A673 (cell line): Measurements from ENCODE around the gene VAMP2.

Source experiments
- CTCF ChIP-seq: fragments of 300-800, 200-600 bp; sonication (generic); conservative IDR thresholded peaks from 2 replicates; pipeline ENCODE4 v1.5.1; 2017; ENCODE audit warnings: low read depth, mild to moderate bottlenecking, antibody characterized with exemption, low read length, moderate library complexity, mixed read lengths
- EZH2 ChIP-seq: fragments of 200-600 bp; sonication (generic); IDR thresholded peaks from 2 replicates; pipeline ENCODE4 v1.6.1; 2017; ENCODE audit warnings: borderline replicate concordance, low read depth, mild to moderate bottlenecking, mixed read lengths, antibody characterized with exemption, low read length; ENCODE audit not compliant: poor library complexity, severe bottlenecking

DNA sequence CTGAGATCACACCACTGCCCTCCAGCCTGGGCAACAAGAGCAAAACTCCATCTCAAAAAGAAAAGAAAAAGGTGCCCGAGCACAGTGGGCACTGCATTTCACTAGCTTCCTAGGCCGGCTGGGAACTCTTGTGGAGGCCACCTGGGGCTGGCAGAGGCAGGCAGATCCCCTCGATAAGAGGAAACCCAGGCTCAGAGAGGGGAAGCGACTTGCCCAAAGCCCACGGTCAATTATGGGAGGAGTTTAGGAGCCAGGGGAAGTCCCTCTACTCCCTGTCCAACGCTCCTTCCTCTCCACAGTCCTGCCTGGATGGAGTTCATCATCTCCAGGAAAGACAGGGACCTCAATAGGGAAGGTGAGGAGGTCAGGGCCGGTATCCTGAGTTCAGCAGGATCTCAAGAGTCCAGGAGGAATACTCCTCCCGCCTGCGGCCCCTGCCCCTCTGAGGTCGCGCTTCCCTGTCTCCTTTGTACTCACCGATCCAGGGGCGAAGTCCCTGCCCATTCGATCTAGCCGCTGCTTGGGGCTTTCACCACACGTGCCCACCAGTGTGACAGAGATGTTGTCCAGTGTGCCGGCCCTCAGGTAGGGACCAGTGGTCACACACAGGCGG, 45.3 kb downstream of the VAMP2 start:
- TF ChIP-seq EZH2 (no peak), CTCF (no peak)
